GM21825 (cell line): ENCODE results near the gene THTPA.
"Not testable (repeated sequence)": the region's sequence is repeated elsewhere in the genome, so short reads cannot be mapped to it uniquely, and the experiment has no call there.

Experiments
- ATAC-seq: cut with Tn5 transposase; IDR thresholded peaks from one replicate; pipeline ENCODE4 v1.9.1; 2021; ENCODE audit warnings: mild to moderate bottlenecking, moderate library complexity; ENCODE audit not compliant: unreplicated experiment

The THTPA gene

DNA sequence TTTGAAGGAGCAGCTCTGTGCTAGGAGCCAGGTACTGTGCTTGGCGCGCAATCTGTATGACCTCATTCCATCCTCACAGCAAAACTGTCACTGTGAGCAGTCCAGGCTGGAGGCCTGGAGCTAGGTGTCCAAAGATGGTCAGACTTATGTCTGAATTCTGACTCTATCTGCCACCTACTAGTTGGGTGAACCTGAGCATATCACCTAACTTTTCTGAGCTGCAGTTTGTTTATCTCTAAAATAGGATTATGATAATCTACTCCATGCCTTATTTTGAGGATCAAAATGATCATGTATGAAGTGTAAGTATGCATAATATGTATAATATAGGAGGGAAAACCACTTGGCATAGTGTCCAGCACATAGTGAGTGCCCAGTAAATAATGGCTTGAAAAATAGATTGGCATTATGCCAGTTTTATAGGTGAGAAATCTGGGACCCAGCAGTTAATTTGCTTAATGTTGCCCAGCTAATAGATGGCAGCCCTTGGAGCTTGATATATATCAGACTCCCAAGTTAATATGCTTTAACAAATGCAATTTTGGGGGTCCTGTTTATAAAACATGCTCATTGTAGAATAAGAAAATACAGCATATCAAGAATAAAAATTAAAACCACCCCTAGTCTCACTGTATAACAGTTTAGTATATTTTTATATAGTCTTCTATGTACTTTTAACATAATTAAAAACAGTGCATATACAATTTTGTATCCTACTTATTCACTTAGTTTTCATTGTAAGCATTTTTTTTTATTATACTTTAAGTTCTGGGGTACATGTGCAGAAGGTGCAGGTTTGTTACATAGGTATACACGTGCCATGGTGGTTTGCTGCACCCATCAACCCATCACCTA is 27.1 kb downstream of the THTPA start:
- no peak for ATAC-seq

DNA sequence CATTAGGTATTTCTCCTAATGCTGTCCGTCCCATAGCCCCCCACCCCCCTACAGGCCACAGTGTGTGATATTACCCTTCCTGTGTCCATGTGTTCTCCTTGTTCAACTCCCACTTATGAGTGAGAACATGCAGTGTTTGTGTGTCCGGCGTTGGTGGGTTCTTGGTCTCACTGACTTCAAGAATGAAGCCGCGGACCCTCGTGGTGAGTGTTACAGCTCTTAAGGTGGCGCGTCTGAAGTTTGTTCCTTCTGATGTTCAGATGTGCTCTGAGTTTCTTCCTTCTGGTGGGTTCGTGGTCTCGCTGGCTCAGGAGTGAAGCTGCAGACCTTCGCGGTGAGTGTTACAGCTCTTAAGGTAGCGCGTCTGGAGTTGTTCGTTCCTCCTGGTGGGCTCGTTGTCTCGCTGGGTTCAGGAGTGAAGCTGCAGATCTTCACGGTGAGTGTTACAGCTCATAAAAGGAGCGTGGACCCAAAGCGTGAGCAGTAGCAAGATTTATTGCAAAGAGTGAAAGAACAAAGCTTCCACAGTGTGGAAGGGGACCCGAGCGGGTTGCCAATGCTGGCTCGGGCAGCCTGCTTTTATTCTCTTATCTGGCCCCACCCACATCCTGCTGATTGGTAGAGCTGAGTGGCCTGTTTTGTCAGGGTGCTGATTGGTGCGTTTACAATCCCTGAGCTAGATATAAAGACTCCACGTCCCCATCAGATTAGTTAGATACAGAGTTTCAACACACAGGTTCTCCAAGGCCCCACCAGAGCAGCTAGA is 27.9 kb downstream of the THTPA start:
- not testable (repeated sequence) for ATAC-seq

DNA sequence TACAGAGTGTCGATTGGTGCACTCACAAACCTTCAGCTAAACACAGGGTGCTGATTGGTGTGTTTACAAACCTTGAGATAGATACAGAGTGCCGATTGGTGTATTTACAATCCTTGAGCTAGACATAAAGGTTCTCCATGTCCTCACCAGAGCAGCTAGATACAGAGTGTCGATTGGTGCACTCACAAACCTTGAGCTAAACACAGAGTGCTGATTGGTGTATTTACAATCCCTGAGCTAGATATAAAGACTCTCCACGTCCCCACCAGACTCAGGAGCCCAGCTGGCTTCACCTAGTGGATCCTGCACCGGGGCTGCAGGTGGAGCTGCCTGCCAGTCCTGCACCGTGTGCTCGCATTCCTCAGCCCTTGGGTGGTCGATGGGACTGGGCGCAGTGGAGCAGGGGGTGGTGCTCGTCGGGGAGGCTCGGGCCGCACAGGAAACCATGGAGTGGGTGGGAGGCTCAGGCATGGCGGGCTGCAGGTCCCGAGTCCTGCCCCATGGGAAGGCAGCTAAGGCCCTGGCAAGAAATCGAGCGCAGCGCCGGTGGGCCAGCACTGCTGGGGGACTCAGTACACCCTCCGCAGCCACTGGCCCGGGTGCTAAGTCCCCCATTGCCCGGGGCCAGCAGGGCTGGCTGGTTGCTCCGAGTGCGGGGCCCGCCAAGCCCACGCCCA is 28.6 kb downstream of the THTPA start:
- ATAC-seq = not testable (repeated sequence)

DNA sequence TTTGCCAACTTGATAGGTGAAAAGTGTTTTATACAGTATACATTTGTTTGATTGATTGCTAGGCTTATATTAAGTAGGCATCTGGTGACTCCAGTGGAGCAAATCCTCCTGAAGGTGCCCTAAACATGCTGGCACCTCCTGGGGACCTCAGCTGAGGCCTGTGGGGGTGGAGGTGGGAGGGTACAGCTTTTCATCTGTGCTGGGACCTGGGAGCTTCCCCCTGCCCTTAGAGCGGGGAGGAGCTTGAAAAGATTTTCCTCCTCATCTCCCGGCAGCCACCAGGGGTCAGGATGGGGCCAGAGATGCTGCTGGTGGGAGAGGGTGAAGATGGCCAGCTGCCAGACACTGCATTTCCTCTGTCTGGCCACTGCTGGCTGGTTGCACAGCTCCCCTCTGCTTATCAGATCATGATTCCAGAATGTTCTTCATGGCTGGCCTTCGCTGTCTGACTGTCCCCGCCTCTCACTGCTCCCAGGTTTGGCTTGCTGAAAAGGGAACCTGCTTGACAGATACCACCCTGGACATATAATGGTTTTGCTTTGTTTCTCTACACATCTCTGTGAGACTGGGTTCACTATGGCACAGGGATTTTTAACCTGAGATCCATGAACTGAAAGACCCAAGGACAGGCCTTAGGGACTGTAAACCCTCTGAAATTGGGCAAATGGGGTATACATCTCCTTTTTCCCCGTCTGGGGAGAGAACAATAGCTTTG is 33.0 kb downstream of the THTPA start:
- ATAC-seq = peak; percentile 98

DNA sequence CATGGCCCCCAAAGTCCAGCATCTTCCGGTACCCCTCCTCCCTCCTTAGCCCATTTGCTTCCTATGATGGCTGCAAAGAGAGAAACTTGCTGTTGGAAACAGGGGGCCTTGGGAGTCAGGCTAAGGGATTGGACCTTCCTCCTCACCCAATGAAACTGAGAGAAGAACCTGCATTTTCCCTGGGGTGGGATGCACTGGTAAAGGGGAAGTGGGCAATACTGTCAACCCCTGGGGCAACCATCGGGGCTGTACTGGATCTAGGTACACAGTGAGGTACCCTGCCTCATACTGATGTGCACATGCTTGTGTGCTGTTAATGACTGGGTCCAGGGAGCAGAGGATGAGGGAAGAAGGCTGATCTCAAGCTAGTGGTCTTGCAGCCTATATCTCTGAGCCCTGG is 33.5 kb downstream of the THTPA start:
- ATAC-seq = no peak

DNA sequence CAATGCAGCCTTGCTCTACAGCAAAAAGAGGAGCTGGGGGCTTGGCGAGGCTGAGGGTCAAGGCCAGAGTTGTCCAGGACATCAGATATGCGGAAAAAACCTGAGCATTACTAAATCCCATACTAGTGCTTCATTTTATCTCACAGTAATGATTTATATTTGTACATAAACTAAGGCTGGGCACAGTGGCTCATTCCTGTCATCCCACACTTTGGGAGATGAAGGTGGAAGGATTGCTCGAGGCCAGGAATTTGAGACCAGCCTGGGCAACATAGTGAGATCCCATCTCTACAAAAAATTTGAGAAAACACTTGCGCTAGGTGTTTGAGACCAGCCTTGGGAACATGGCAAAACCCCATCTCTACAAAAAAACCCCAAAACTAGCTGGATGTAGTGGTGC is 34.1 kb downstream of the THTPA start:
- ATAC-seq = no peak

DNA sequence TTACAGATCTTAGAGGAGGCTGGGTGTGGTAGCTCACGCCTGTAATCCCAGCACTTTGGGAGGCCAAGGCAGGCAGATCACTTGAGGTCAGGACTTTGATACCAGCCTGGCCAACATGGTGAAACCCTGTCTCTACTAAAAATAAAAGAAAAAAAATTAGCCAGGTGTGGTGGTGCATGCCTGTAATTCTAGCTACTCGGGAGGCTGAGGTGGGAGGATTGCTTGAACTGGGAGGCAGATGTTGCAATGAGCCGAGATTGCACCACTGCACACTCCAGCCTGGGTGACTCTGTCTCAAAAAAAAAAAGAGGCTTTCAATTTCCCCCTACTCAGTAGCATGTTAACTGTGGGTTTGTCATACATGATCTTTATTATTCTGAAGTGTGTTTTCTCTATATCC is 38.1 kb downstream of the THTPA start:
- not testable (repeated sequence) for ATAC-seq

DNA sequence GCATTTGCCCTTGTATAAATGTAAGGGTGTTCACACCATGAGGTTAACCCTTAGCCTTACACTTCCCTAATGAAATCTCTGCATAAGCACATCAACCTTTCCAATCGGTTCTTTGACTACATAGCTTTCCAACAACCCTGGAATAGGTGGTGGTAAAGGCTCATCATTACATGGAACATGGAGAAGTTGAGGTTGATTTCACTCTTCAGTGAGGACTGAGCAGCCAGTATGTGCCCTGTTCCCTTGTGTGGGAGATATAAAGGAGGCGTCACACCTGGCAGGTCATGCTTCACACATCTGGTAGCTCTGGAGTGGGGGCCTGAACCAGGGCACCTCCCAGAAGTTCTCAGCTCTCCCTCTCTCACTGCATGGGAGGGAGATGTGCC is 44.2 kb downstream of the THTPA start:
- ATAC-seq = no peak

DNA sequence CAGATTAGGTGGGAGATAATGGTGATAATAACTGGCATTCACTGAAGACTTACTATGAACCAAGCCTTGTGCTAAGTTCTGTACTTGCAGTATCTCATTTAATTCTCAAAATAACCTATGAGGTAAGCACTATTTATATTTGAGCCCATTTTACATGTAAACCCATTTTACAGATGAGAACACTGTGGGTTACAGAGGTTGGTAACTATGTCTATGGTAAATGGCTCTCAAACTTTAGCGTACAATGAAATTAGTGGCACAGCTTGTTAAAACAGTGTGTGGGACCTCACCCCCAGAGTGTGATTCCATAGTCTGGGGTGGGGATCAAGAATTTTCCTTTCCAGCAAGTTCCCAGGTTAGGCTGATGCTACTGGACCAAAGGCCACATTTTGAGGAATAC is 44.7 kb downstream of the THTPA start:
- no peak for ATAC-seq

DNA sequence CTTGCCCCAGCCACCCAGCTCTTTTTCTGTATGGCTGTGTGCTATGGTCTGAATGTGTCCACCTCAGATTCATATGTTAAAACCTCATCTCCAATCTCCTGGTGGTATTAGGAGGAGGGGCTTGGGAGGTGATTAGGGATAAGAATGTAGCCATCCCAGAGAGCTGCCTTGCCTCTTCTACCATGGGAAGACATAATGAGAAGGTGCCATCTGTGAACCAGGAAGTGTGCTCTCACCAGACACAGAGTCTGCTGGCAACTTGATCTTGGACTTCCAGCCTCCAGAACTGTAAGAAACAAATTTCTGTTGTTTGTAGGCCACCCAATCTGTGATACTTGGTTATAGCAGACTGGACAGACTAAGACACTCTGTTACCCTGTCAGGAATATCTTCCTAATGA is 45.4 kb downstream of the THTPA start:
- no peak for ATAC-seq

DNA sequence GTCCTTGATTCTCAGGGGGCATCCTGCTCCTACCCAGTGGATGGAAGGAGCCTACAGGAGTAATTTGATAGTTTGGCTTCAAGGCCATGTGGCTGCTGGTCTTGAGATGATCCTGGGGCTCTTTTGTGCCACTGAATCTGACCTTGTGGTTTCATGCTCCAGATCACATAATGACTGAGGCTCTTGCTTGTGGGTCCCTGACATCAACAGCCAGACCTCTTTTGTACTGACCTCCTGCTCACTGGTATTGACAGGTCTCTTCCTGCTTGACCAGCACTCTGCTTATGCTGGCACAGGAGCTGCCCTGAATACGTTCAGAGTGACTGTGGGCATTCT is 45.7 kb downstream of the THTPA start:
- ATAC-seq = no peak

DNA sequence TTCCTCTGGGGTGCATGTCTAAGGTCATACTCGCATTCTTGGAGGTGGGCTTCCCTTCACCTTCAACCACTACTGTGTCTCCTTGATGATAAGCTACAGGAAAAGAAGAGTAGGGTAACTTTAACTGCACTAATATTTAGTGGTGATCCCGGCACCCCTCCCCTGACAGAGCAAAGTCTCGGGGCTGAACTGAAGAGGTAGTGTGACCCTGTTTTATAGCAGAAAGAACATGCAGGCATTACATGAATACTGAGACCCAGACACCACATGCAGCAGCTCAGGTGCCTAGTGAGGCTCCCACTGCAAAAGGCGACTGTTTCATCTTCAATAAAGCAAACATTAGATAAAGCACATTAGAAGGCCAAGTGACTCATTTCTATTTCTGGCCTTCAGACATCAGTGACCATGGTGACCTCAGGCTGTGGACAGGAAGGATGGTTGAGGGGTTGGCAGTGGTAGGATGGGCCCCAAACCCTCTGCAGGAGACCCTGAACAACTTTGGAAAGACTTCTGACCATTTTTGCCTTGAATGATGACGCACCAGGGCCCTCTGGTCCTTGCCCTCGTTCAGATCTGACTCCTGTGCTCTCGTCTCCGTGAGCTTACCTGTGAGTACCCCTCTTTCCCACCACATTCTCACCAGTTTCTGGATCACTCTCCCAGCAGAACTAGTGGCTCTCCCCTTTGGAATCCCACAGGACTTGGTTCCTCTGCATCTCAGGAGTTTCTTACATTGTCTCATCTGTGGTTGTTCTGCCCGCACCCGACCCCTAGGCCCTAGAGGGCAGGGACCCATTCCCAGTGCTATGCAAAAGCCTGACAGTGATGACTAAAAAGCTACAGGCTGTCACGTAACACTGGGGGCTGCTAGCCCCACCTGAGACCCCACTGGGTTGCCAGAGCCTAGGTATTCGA is 46.4 kb downstream of the THTPA start:
- no peak for ATAC-seq

DNA sequence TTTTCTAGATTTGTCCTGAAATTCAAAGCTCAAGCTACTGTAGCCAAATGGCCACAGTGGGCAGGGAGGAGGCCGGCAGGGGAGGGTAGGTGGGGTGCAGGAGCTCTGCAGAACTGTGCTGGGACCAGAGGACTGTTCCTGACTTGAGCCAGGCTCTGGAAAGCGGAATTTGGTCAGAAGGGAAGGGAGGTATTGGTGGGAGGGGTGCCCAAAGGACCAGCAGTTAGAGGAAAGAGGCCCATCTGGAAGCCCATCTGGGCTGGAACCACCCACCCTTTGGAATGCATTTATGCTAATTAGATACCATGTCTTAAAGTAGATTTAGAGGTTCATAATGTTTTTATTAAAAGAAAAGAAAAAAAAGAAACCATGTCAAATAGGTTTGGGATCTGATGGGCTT is 47.0 kb downstream of the THTPA start:
- ATAC-seq = no peak

DNA sequence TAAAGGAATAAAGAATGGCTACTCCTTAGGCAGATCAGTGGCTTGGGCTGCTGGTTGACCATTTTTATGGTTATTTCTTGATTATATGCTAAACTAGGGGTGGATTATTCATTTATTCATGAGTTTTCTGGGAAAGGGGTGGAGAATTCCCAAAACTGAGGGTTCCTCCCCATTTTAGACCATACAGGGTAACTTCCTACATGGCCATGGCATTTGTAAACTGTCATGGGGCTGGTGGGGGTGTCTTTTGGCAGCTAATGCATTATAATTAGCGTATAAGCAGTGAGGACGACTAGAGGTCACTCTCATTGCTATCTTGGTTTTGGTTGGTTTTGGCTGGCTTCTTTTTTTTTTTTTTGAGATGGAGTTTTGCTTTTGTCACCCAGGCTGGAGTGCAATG is 48.1 kb downstream of the THTPA start:
- no peak for ATAC-seq

DNA sequence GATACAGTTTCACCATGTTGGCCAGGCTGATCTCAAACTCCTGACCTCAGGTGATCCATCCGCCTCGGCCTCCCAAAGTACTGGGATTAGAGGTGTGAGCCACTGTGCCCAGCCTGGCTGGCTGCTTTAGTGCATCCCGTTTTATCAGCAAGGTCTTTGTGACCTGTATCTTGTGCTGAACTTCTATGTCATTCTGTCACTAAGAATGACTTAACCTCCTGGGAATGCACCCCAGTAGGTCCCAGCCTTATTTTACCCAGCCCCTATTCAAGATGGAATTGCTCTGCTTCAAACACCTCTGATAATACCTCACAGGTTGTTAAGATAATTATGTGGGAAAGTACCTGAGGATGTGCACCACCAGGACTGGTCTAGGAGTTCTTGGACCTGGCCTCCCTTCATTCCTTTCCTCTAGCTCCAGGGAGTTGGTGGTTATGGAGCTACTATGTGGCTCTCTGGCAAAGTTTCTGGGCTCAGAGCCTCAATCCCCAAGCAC is 48.7 kb downstream of the THTPA start:
- no peak for ATAC-seq

DNA sequence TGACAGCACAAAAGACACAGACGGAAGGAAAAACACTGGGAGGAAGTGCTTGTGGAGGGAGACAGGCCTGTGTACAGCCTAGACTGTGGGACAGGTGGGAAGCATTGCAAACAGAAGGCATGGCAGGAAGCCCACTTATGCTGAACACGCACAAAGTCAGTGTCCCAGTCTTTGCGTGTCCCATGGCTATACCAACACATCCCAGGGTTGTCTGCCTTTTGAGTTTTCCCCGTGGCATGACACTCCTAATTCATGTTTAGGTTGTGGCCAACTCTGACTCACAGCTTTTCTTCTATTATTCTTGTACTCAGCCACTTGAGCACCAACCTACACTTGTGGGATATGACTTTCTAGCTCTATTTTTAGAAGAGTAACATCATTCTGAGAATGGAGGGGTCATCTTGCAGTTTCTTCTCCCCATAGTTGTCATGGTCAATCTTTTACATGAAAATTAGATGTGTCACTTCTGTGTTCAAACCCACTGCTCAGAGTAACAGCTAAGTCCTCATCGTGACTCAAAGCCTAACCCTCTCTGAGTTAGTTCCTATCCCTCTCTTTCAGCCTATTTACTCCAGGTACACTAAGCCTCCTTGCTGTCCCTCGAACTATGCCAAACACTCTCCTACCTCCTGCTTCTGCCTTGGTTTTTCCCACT is 50.0 kb downstream of the THTPA start:
- peak; percentile 75 for ATAC-seq

DNA sequence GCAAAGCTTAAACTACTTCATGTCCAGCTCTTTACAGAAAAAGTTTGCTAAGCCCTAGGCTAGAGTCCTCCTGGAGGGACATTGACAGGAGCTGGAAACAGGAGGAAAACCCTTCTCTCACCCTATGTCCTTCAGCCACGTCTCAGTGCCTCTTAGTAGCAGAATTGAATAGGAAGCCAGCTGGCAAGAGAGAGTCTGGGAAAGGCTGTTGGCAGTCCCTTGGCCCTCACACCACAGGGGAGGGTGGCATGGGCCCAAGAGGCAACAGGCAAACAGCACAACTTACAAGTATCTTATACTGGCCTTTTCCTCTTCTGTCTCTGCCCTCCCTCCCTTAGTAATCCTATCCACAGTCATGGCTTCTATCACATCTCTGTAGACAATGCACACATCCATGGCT is 52.4 kb downstream of the THTPA start:
- ATAC-seq = no peak

DNA sequence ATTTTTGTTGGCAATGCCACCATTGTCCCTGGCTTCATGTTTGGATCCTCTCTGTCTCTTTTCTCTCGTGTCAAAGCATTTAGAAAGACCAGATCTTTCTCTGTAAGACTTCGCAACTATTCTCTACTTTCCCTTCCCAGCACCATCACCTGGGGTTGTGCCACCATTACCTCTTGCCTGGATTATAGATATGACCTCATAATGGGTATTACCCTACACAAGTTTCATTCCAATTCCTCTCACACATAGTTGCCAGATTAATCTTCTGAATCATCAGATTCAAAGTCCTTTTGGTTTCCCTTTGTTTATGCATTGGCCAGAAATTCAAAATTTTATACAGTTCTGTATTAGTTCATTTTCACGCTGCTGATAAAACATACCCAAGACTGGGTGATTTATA is 52.9 kb downstream of the THTPA start:
- no peak for ATAC-seq

DNA sequence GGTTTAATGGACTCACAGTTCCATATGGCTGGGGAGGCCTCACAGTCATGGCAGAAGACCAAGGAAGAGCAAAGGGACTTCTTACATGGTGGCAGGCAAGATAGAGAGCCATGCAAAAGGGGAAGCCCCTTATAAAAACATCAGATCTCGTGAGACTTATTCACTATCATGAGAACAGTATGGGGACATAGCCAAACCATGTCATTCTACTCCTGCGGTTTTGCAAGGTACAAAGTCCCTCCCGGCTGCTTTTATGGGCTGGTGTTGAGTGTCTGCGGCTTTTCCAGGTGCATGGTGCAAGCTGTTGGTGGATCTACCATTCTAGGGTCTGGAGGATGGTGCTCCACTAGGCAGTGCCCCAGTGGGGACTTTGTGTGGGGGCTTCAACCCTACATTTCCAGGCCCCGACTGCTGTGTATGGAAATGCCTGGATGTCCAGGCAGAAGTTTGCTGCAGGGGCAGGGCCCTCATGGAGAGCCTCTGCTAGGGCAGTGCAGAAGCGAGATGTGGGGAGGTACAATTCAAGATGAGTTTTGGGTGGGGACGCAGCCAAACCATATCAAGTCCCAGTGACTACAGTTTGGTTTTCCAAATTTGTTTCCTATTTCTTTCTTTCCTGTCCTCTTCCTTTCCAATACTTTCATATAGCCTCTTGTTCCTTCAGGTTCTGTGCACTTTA is 53.5 kb downstream of the THTPA start:
- ATAC-seq = not testable (repeated sequence)
